Eye (tissue), 1 donor: ENCODE measurements around the gene GALNT15.
A peak's percentile ranks its signal among the peaks of the same experiment; 100 is the strongest.

ENCODE experiments used
- DNase-seq: peaks from one replicate; pipeline ENCODE4 v3.0.0-alpha.2; 2015

The GALNT15 gene

DNA sequence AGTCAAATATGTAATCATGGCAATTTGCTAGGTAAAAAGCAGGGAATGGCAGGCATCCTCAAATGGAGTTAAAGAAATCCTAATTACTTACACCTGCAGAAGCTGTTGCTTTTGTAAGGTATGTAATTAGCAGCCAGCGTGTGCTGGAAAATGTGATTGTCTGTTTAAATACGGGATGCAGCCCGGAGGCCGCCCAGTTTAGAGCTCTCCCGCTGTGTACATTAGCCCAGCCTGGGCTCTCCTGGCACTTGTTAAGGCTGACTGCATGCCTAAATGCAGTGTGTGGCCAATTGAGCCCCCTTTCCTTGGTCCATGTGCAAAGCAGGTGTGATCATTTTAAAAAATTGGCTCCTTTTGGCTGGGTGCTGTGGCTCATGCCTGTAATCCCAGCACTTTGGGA lies 81.2 kb downstream of the GALNT15 start:
- DNase-seq: no peak

- DNase-seq: no peak
These were observed 82.8 kb downstream of the GALNT15 start for GRCh38 chr3:16257309-16257708.

- DNase-seq: no peak
These were observed 83.7 kb downstream of the GALNT15 start for GRCh38 chr3:16258177-16258576.

DNA sequence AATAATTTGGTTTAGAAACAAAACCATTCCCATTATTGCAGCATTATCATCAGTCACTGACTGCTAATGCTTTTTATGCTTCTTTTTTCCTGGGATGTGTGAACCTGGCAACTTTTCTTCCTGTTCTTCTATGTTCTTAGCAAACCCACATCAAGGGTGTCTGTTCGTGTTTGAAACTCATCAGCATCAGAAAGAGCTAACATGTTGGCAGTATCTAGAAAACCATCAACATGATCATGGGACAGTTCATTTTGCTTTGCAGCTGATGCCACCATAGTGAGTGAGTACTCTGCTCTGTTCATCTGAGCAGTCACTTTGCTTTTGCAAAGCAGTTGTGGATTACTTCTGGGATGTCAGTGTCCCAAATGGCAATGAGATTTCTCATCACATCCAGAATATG lies 84.4 kb downstream of the GALNT15 start:
- DNase-seq: no peak

DNA sequence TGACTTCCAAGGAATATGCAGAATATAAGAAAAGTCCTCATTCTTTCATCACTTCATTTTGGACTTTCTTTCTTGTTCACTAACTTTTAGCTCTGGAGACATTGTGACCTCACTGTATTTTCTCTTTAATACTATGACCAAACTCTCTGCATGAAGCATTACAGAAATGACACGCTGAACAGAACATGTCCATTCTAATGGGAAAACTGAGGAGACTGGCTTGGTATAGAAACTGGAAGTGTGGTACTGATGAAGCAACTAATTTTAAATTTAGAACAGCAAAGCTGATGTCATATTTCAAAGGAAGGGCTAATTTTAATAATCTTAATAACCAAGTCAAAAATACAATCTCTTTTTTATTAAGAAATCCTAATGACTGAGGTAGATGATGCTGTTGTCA lies 85.6 kb downstream of the GALNT15 start:
- DNase-seq: no peak

GRCh38 chr3:16262174-16262573 lies 87.7 kb downstream of the GALNT15 start:
- DNase-seq: no peak

- DNase-seq: no peak
These were observed 89.8 kb downstream of the GALNT15 start for GRCh38 chr3:16264174-16264707.

DNA sequence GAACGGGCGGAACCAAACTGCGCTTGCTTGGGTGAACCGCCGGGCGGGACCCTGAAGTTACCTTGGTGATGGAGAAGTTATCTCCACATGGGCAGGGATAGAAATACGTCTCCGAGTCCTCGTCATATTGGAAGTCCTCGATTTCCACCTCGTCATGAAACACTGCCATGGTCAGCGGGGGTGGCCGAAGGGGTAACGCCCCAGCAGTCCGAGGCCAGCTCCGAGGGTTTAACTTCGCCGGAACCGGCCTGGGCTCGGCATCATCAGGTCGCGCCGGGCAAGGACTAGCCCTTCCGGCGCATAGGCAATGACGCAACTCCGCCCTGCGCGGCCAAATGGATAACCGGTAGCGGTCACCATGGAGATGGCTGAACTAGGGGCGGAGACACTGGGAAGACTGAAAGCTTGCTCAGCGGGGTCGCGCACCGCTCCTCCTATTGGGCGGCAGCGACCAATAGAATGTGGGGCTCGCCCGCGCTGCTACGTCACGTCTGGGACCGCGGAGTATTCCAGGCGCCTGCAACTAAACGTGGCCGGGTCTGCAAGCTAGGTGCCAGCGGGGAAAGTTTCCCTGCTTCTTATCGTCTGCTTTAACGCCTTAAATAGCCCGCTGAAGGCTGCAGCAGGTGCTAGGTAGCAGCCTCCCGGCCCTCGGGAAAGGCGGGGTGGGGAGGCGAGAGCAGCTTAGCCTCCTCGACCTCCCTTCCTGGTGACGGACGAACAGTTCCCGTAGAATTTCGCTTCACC lies 90.4 kb downstream of the GALNT15 start, which contains the start of the genes DPH3 and OXNAD1:
Gene DPH3, minus strand, starts transcription at position 236 of the 747 bp plus-strand sequence. Its CDS starts 67 bp downstream, at position 169.
Gene OXNAD1, plus strand, starts transcription at position 505 of the 747 bp plus-strand sequence. CDS start 5,741 bp downstream, outside the sequence.
- DNase-seq: peak; percentile 100

DNA sequence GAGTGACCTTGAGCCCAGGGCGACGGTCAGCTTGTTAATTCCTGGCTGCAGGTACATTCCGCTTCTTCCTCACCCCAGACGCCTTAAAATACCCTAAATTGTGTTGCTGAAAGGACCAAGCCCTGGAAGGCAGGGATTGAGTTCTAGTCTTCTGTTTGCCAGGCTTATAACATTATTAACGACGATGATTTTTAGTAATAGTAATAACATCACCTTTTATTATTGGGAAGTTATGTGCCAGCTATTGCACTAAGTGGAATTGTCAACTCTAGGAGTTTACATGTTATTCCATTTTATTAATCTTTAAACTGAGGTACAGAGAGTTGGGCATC lies 90.9 kb downstream of the GALNT15 start:
- DNase-seq: no peak

DNA sequence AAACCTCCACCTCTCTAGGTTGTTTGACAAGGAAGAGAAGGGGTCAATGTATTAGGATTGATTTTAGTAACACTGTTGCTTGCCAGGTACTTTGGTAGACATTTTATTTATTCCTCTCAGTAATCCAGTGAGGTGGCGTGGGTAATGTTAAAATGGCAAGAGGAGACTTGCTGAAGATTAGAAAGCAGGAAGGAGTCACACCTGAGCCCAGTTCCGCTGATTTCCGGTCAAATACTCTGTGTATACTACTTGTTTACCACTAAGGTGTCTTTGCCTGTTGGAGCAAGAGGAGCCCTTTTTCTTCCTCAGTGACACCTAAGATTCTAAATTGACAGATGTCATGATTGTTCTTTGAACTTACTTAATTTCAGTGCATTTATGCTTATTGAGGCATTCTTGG lies 92.2 kb downstream of the GALNT15 start:
- no peak for DNase-seq

- no peak for DNase-seq
These were observed 96.4 kb downstream of the GALNT15 start for GRCh38 chr3:16270855-16271254.

GRCh38 chr3:16272588-16272987 lies 98.1 kb downstream of the GALNT15 start:
- DNase-seq: no peak

GRCh38 chr3:16273867-16274266 lies 99.4 kb downstream of the GALNT15 start:
- no peak for DNase-seq

DNA sequence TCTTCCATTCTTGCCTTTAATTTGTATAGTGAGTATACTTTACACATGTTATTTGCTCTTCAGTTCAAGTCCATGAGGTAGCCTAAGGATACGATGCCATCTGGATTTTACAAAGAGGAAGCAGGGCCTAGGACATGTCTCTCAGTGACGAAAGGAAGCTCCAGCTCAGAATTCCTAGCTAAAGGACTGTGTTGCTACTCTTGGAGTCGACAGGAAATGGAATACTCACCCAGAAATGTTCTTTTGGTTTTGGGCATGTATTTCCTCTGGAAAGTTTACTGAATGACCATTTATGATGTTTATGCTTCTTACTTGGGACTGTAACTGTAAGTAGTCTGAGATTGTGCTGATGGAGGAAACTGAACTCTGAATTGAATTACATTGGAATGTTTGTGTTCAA lies 103.0 kb downstream of the GALNT15 start:
- no peak for DNase-seq

DNA sequence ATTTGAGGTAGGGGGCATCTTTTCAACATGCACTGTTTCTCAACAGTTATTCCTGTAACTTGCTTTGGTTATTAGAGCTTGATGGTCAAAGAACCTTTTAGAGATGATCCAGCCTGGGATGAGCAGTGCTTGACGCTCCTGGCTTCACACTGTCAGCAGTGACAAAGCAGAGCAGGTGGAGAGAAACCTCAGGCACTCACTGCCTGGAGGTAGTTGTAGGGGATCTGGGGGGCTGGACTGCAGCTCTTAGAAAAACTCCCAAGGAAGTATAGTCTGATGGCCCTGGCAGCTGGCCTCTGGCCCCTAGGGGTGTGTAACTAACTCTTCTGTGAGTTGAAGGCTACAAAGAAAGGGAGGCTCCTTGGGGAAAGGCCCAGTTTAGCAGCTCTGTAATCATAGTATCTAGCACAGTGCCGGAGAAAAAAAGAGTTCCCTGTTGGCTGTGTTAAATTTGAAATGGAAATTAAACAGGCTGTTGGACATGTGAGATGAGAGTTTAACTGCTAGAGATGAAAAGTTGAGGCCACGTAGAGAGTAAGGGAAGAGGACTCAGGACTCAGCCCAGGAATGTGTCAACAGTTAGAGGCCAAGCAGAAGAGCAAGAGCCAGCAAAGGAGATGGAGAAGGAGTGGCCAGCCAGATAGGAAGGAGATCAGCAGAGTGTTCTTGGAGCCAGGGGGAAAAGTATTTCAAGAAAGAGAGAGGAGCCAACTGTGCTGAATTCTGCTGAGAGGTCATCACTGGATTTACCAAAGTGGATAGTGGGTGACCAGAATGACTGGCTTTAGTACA lies 104.7 kb downstream of the GALNT15 start:
- no peak for DNase-seq

DNA sequence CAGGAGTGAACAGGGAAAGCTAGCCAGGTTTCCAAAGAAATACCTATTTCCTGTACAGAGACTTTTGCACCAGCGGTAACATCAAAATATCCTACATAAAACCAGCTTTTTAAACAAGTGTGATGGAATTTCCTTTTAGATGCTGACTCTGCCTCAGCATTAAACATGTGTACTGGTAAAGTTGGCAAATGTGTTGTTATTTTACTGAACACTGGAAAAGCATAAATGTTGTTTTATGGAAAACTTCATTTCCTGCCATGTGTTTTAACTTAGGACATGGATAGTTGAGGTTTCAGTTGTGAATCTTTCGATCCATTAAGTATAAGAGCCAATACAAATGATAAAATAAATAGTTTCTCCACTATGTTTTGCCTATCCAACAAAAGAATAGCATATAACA lies 106.2 kb downstream of the GALNT15 start:
- DNase-seq: peak; percentile 65
